ENCODE data around the gene DIRAS1. TPM values are rescaled to one million over a fixed set of nuclear protein-coding genes. Genes with fewer than 3 reads are reported as not detected.
"Not testable (repeated sequence)": the region's sequence is repeated elsewhere in the genome, so short reads cannot be mapped to it uniquely, and the experiment has no call there.

Gene DIRAS1
- total and polyA plus RNA-seq, 2 donors (not counting 1 experiment from before 2014, with no cell fraction given), result 5.2 to 19.0 TPM

- Histone ChIP-seq H3K27ac (ENCODE audit: insufficient read depth, low read length) (no peak overlapping the region), H3K4me2 (ENCODE audit: extremely low read depth, insufficient read depth, low read length) (no peak overlapping the region), H3K4me3 (replicated peaks in 1 of 4; ENCODE audit: control extremely low read depth in 1 of 4, insufficient read depth in 1 of 4, low read depth in 3 of 4, low read length in 4 of 4) (no peak overlapping the region), H3K4me1 (ENCODE audit: control insufficient read depth, extremely low read depth, insufficient read depth, low read length) (no peaks in the 10 kb centered on the region), H3K27me3 (ENCODE audit: control insufficient read depth, insufficient read depth, low read length) (peaks cover 2% of the 10 kb centered on the region), H2AFZ (ENCODE audit: low read length) (no peak overlapping the region), H3K36me3 (ENCODE audit: control insufficient read depth, insufficient read depth, low read length) (no peaks in the 10 kb centered on the region), H3K9me3 (ENCODE audit: control insufficient read depth, insufficient read depth, low read depth, low read length) (no peaks in the 10 kb centered on the region), H3K79me2 (ENCODE audit: control insufficient read depth, insufficient read depth, low read length) (no peaks in the 10 kb centered on the region), H3K9ac (ENCODE audit: insufficient read depth, low read length) (no peak overlapping the region), H4K20me1 (ENCODE audit: control insufficient read depth, extremely low read depth, insufficient read depth, low read length) (no peaks in the 10 kb centered on the region)
- DNase-seq (ENCODE audit: low read depth in 2 of 2), result no peak
- no peak for TF ChIP-seq EZH2 (IDR thresholded peaks at IDR 0.05; ENCODE audit: low read length, missing control alignments)
Observed at GRCh38 chr19:2670217-2670616, 51.0 kb downstream of the DIRAS1 start.

DNA sequence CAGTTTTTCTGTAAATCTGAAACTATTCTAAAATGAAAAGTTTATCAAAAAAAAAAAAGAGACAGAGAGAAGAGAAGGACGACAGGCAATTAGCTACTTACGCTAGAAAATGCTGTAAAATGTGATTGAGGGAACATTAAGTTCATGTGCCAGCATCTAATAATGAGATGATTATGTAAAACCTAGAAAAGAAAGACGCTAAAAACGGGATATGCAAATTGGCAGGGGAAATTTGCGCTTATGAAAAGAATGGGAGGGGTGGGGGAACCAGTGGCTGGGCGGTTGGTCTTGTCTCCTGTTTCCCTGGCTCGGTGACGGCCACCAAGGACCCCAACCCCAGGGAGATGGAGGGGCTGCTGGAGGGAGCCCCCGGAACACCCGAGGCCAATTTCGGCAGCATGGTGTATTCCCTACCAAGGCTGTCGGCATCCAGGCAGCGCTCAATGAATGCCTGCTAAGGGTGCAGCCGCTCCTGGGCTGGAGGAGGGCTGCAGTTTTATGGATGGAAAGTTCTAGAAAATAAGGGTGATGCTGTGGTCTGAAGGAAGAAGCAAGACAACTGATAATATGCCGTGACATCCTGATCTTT is 52.9 kb downstream of the DIRAS1 start:
- H3K9ac ChIP-seq (ENCODE audit: insufficient read depth, low read length), result no peak overlapping the region
- no peaks in the 10 kb centered on the region for H3K36me3 ChIP-seq (ENCODE audit: control insufficient read depth, insufficient read depth, low read length)
- H3K27me3 ChIP-seq (ENCODE audit: control insufficient read depth, insufficient read depth, low read length), result no peaks in the 10 kb centered on the region
- H3K27ac ChIP-seq (ENCODE audit: insufficient read depth, low read length), result no peak overlapping the region
- no peaks in the 10 kb centered on the region for H3K4me1 ChIP-seq (ENCODE audit: control insufficient read depth, extremely low read depth, insufficient read depth, low read length)
- no peaks in the 10 kb centered on the region for H3K79me2 ChIP-seq (ENCODE audit: control insufficient read depth, insufficient read depth, low read length)
- DNase-seq (ENCODE audit: low read depth in 2 of 2), result no peak
- no peak overlapping the region for H3K4me2 ChIP-seq (ENCODE audit: extremely low read depth, insufficient read depth, low read length)
- H2AFZ ChIP-seq (ENCODE audit: low read length), result no peak overlapping the region
- no peak overlapping the region for H3K4me3 ChIP-seq (replicated peaks in 1 of 4; ENCODE audit: control extremely low read depth in 1 of 4, insufficient read depth in 1 of 4, low read depth in 3 of 4, low read length in 4 of 4)
- no peaks in the 10 kb centered on the region for H4K20me1 ChIP-seq (ENCODE audit: control insufficient read depth, extremely low read depth, insufficient read depth, low read length)
- no peak for TF ChIP-seq EZH2 (IDR thresholded peaks at IDR 0.05; ENCODE audit: low read length, missing control alignments)
- TF ChIP-seq, protein P1, sequence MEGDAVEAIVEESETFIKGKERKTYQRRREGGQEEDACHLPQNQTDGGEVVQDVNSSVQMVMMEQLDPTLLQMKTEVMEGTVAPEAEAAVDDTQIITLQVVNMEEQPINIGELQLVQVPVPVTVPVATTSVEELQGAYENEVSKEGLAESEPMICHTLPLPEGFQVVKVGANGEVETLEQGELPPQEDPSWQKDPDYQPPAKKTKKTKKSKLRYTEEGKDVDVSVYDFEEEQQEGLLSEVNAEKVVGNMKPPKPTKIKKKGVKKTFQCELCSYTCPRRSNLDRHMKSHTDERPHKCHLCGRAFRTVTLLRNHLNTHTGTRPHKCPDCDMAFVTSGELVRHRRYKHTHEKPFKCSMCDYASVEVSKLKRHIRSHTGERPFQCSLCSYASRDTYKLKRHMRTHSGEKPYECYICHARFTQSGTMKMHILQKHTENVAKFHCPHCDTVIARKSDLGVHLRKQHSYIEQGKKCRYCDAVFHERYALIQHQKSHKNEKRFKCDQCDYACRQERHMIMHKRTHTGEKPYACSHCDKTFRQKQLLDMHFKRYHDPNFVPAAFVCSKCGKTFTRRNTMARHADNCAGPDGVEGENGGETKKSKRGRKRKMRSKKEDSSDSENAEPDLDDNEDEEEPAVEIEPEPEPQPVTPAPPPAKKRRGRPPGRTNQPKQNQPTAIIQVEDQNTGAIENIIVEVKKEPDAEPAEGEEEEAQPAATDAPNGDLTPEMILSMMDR (conservative IDR thresholded peaks at IDR 0.05 in 1 of 2, IDR thresholded peaks at IDR 0.05 in 1 of 2; ENCODE audit: low read depth in 1 of 2, low read length in 2 of 2), result no peak
- H3K9me3 ChIP-seq (ENCODE audit: control insufficient read depth, insufficient read depth, low read depth, low read length), result no peaks in the 10 kb centered on the region

DNA sequence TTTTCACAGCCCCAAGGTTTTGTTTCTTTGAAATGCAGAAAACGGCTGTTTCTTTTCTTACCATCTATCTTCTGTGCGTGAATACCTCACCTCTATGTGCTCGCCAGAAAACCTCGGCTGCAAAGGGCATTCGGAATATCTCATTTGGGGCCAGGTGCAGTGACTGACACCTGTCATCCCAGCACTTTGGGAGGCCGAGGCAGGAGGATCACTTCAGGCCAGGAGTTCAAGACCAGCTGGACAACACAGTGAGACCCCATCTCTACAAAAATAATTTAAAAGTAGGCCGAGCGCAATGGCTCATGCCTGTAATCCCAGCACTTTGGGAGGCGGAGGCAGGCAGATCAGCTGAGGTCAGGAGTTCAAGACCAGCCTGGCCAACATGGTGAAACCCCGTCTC is 53.8 kb downstream of the DIRAS1 start:
- DNase-seq (ENCODE audit: low read depth in 2 of 2), result not testable (repeated sequence)

DNA sequence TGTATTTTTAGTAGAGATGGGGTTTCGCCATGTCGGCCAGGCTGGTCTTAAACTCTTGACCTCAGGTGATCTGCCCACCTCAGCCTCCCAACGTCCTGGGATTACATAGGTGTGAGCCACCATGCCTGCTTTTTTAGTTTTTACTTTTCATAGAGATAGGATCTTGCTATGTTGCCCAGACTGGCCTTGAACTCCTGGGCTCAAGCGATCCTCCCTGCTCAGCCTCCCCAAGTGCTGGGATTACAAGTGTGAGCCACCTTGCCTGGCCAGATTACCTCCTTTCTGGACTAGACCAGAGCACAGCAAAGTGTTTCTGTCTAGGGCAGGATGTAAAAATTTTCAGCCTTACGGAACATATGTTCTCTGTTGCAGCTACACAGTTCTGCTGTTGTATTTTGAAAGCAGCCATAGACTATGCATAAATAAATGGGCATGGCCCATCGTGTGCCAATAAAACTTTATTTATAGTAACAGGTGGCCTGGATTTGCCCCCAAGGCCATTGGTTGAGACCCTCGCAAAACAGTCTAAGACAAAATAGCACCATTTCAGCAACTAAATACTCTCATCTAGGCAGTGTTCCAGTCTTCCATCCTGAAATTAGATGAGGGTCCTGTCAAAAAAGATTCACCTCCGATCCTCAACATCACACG is 54.7 kb downstream of the DIRAS1 start:
- Histone ChIP-seq H4K20me1 (ENCODE audit: control insufficient read depth, extremely low read depth, insufficient read depth, low read length) (no peaks in the 10 kb centered on the region), H3K4me3 (replicated peaks in 1 of 4; ENCODE audit: control extremely low read depth in 1 of 4, insufficient read depth in 1 of 4, low read depth in 3 of 4, low read length in 4 of 4) (no peak overlapping the region), H3K4me1 (ENCODE audit: control insufficient read depth, extremely low read depth, insufficient read depth, low read length) (no peaks in the 10 kb centered on the region), H3K27ac (ENCODE audit: insufficient read depth, low read length) (no peak overlapping the region), H3K27me3 (ENCODE audit: control insufficient read depth, insufficient read depth, low read length) (no peaks in the 10 kb centered on the region), H3K9ac (ENCODE audit: insufficient read depth, low read length) (no peak overlapping the region), H3K36me3 (ENCODE audit: control insufficient read depth, insufficient read depth, low read length) (no peaks in the 10 kb centered on the region), H3K79me2 (ENCODE audit: control insufficient read depth, insufficient read depth, low read length) (no peaks in the 10 kb centered on the region), H2AFZ (ENCODE audit: low read length) (no peak overlapping the region), H3K4me2 (ENCODE audit: extremely low read depth, insufficient read depth, low read length) (no peak overlapping the region), H3K9me3 (ENCODE audit: control insufficient read depth, insufficient read depth, low read depth, low read length) (no peaks in the 10 kb centered on the region)
- DNase-seq (ENCODE audit: low read depth in 2 of 2), result no peak
- no peak for TF ChIP-seq EZH2 (IDR thresholded peaks at IDR 0.05; ENCODE audit: low read length, missing control alignments)
- TF ChIP-seq, protein P1 (conservative IDR thresholded peaks at IDR 0.05 in 1 of 2, IDR thresholded peaks at IDR 0.05 in 1 of 2; ENCODE audit: low read depth in 1 of 2, low read length in 2 of 2), result no peak

More for the DNA sequence above, 53.8 kb downstream of the DIRAS1 start:
- not testable (repeated sequence) for H3K36me3 ChIP-seq (ENCODE audit: control insufficient read depth, insufficient read depth, low read length); H4K20me1 ChIP-seq (ENCODE audit: control insufficient read depth, extremely low read depth, insufficient read depth, low read length); H3K27me3 ChIP-seq (ENCODE audit: control insufficient read depth, insufficient read depth, low read length); H3K79me2 ChIP-seq (ENCODE audit: control insufficient read depth, insufficient read depth, low read length); H3K4me3 ChIP-seq (replicated peaks in 1 of 4; ENCODE audit: control extremely low read depth in 1 of 4, insufficient read depth in 1 of 4, low read depth in 3 of 4, low read length in 4 of 4); H3K9ac ChIP-seq (ENCODE audit: insufficient read depth, low read length); H3K9me3 ChIP-seq (ENCODE audit: control insufficient read depth, insufficient read depth, low read depth, low read length); H2AFZ ChIP-seq (ENCODE audit: low read length); H3K4me2 ChIP-seq (ENCODE audit: extremely low read depth, insufficient read depth, low read length); H3K27ac ChIP-seq (ENCODE audit: insufficient read depth, low read length); H3K4me1 ChIP-seq (ENCODE audit: control insufficient read depth, extremely low read depth, insufficient read depth, low read length)

All from fibroblast of lung (primary cell).